ENCODE results near the gene MS4A4E.
"Not testable (repeated sequence)": the region's sequence is repeated elsewhere in the genome, so short reads cannot be mapped to it uniquely, and the experiment has no call there.

Gene MS4A4E

DNA sequence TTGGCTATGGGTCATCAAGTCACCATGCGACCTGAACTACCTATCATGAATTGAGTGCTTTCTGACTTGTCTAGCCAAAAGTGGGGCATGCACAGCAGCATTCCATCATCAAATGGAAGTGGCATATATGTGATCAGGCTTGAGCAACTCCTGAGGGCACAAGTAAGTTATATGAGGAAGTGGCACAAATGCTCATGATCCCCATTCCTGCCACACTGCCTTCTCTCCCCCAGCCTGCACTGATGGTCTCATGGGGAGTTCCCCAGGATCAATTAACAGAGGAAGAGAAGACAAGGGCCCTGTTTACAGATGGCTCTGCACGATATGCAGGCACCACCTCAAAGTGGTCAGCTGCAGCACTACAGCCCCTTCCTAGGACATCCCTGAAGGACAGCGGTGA is 21.8 kb downstream of the MS4A4E start:
- no peak for DNase-seq

DNA sequence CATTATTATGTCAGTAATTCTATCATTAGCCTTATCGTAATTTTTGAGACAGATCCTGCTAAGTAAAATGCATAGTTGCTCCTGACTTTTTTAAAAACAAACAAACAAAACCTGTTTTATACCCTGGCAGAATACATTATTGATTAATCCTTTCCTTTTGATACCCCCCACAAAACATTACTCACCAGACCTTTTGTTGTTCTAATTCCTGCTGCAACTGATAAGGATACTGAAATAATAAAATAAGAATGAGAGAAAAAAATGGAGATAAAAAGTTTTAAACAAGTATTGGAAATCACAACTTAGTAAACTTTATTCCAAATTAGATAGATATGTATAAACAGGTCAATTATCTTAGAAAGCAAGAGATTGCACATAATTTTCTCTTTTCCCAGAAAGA is 28.6 kb downstream of the MS4A4E start:
- no peak for DNase-seq

DNA sequence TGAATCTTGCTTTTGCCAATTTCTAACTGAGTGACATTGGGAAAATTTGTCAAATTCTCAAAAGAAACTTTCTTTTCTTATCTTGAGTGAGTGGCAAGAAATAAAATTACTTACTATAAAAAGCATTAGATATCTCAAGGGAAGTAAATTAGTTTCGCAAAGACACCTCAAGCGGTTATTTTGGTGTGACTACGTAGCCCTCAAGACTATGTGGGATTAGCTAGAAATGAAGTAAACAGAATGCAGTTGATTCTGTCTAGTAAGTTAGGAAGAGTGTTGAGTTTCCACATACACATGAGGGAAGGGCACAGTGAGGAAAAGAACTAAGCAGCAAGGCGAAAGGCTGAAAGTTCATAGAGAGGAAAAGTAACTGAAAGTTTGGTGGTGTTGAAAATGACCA is 31.7 kb downstream of the MS4A4E start:
- no peak for DNase-seq

DNA sequence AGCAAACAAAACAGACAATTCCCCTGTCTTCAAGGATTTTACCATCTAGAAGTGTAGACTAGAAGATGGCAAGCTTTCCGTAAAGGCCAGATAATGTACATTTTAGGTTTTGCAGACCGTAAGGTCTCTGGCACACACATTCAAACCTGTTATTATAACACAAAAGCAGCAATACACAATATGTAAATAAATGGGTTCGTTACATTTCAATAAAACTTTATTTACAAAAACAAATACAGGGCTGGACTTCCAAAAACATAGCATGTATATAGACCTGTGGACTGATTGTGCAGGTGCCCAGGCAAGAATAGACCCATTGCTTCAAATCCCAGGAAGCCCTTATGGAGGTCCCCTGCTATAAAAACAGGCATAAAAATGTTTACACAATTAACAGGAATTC is 33.0 kb downstream of the MS4A4E start:
- DNase-seq, result no peak

DNA sequence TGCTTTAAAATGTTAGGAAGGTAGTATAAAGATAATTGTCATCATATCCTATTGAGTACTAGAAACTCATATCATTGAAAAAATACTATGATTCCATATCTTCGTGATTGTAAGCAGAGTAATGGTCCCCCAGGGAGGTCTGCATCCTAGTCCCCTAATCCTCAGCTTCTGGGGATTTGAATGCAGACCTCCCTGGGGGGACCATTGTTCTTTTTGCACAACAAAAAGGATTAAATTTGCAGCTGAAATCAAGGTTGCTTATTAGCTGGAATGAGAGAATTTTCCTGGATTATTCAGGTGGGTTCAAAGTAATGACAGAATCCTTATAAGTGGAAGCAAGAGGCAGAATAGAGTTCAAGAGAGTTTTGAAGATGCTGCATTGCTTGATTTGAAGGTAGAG is 34.0 kb downstream of the MS4A4E start:
- DNase-seq, result no peak

DNA sequence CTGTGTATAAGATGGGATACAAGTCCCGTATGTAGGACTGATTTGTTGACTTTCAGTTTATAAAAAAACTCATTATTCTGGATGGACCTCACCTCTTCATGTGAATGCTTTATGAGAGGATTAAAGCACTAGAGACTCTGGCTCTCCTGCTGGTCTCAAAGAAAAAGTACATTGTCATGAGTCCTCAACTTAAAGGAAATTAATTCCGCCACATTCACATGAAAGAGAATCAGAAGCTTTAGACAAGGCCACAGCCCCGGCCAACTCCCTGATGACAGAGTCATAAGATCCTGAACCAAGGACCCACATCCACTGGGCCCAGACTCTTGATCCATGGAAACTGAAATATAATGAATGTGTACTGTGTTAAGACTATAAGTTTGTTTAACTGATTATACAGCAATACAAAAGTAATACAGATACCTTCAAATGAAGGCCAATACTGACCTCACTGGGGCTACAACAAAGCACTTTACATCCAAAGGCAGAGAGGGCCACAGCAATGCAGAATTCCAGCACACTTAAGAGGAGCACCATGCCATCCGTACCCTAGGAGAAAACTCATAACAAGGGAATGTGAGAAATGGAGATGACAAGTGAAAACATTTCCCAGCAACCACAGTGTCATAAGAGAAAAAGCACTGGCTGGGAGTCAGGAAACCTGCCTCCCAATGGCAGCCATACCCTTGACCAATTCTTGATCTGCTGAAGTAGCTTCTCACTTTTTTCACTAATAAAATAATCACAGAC is 34.6 kb downstream of the MS4A4E start:
- DNase-seq, result no peak

DNA sequence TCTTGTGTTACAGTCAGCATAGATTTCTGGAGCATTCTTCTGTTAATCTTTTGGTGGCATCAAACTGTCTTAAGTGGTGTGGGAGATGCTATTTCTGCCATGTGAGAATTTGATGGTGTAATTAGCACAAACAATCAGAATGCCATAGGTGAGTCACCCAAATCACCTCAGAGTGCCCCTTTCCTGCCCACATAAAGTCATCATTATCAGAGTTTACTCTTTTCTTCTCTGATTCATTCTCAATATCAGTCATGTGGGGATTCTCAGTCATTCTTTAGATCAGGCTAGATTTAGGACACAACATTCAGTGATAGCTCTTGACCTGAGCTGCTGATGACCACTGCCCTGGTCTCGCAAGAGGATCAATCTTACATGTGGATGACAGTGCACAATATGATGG is 36.3 kb downstream of the MS4A4E start:
- no peak for DNase-seq

DNA sequence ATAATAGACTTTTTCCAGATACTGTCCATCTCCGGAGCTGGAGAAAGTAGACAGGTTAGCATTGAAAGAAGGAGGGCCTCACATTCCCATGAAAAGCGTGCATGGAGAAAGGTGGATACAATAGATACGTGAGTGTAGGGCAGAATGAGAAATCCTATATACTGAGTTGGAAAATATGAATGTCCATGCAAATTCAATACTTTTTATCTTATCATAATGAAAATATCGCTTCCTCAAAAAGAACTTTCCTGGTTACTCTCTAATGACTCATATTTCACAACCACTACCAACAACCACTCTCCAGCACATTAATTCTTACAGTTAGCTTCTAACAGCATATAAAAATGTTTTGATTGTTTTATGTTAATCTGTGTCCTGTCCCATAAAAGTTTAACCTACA is 38.0 kb downstream of the MS4A4E start:
- no peak for DNase-seq

DNA sequence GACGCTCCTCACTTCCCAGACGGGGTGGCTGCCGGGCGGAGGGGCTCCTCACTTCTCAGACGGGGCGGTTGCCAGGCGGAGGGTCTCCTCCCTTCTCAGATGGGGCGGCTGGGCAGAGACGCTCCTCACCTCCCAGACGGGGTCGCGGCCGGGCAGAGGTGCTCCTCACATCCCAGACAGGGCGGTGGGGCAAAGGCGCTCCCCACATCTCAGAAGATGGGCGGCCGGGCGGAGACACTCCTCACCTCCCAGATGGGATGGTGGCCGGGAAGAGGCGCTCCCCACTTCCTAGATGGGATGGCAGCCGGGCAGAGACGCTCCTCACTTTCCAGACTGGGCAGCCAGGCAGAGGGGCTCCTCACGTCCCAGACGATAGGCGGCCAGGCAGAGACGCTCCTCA is 41.6 kb downstream of the MS4A4E start:
- DNase-seq, result not testable (repeated sequence)

DNA sequence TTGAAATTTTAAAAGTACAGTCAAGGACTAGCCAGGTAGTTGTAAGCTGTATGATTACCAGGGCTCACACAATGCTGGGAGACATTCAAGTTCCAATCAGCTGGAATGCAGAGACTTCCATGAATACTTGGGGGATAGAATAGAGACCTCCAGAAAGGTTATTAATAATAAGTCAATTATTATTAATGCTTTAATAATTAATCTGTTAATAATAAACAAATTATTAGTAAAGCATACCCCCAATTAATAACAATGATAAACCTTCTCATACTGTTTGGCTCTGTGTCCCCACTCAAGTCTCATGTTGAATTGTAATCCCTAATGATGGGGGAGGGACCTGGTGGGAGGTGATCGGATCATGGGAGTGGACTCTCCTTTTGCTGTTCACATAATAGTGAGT is 45.5 kb downstream of the MS4A4E start:
- DNase-seq, result no peak

DNA sequence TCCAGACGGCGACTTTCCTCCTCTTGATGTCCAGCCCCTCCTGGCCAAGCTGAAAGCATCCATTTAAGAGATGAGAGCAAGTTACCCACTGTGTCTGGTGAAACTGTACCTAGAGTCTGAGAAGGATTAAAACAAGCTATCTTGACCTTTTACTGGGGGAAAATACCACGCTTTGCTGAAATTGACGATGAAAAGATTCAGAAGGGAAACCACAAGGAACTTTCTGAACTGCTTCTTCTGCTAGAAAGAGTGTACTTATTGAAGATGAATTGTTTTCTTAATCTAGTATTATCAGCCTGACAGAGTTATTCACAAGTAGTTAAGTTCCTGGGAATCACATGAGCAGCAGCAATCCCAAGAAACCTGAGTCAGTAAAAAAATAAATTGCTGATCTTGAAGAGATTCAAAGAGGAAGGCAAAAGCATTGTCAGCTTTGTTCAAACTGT is 47.0 kb downstream of the MS4A4E start:
- no peak for DNase-seq

DNA sequence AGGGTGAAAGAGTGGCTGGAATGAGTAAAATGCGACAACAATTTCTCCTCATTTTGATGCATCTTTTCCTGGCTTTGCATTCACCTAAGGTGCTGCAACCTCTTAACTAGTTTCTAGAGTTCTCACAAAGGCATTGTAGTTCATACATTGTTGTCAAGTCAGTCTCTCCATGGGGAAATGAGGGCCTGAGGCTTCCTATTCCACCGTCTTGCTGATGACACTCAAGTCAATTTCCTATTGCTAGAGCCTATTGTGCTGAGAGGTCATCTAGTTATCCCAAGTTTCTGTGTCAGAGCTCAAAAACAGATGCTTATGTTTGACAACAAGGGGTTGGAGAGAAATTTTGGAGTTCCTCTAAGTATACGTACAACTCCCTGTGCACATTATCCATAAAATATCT is 48.4 kb downstream of the MS4A4E start:
- no peak for DNase-seq

DNA sequence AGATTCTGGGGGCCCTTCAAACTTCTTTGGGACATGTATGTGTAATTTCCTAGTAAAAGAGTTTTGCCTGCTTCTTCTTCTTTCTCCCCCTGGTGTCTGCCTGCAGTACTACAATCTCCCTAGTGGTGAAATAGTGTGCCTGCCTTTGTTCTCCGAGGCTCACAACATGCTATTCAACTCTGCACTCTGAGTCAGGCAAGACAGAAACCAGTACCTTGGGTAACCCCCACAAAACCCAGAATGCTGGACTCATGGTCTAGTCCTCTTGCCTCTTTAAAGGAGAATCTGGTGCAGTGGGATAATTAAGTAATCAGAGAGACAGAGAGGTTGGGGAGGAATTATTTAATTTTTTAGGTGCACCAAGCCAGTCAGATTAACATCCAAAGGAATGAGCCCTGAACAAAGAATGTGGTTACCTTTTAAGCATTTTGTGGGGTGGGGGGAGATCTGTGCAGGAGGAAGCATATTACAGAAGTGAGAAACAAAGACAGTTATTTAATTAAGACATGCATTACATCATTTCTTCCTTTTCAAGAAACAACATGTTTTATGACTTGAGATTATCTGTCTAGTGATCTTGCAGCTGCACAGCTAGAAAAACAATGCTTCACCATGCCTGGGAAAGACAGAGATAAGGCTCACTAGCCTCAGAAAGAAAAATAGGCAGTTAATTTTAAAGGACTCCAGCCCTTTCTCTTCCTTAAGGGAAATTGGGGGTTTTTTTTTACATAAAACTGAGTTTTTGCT is 49.1 kb downstream of the MS4A4E start:
- peak; percentile 16 for DNase-seq

DNA sequence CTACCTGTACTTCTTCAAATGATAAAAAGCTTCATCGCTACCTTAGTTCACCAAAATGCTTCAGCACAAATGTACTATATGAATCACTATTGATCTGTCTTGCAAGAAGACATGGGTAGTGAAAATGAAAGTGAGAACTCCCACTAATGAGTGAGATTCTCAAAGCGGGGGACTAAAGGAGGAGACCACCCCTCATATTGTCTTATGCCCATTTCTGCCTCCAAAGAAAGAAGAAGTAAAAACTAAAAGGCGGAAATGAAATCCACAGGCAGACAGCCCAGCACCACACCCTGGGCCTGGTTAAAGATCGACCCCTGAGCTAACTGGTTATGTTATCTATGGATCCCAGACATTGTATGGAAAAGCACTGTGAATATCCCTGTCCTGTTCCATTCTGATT is 50.4 kb downstream of the MS4A4E start:
- not testable (repeated sequence) for DNase-seq

DNA sequence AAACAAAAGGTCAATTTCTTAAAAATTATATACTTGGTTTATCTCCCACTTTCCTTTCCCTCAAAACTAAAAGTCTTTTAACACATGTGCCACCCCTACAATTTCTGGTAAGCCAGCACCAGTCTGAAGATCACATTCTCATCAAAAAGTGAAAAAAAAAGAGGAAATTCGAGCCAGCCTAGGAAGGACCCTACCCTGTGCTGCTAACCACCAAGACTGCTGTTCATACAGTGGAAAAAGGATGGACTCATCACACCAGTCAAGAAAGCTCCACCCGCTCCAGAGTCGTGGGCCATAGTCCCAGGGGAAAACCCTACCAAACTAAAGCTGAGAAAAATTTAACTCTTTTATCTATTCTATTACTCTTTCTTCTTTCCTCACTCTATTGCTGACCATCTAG is 54.5 kb downstream of the MS4A4E start:
- not testable (repeated sequence) for DNase-seq

DNA sequence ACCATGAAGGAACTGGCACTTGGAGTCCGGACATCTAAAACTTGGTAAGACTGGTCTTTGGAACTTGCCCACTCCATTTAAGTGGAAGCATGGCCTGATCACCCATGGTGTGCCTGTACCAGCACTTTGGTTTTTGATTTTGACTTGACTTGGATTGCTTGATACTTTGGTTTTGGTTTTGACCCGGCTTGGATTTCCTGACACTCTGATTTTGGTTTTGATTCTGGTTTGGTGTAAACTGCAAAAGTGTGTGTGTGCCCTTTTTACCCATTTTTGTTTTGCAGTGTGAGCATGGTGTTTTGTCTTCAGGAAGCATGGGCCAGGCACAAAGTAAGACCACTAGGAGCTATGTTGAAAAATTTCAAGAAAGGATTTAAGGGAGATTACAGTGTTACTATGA is 56.8 kb downstream of the MS4A4E start:
- not testable (repeated sequence) for DNase-seq

DNA sequence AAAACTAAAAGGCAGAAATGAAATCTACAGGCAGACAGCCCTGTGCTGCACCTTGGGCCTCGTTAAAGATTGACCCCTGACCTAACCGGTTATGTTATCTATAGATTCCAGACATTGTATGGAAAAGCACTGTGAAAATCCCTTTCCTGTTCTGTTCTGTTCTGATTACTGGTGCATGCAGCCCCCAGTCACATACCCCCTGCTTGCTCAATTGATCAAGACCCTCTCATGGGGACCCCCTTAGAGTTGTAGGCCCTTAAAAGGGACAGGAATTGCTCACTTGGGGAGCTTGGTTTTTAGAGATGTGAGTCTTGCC is 57.5 kb downstream of the MS4A4E start:
- DNase-seq, result not testable (repeated sequence)

DNA sequence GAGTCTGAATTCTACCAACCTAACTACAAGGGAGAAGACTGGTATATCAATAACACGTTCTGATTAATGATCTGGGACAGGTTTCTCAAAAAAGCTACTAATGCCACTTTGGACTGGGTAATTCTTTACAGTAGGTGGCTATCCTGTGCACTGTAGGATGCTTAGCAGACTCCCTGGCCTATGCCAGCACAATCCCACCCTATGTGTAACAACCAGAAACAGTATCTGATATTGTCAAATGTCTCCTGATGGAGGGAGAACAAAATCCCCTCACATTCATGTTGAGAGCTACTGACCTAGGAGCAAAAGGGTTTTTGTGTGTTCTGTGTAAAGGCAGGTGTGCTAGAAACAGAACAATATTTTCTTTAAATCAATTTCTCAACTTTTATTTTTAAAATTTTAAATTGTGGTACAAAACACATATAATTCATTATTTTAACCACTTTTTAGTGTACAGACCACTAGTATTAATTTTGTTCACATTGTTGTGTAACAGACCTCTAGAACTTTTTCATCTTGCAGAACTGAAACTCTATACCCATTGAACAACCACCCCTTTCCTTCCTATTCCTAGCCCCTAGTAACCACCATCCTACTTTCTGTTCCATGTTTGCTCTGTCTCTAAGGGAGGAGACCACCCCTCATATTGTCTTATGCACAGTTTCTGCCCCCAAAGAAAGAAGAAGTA is 58.0 kb downstream of the MS4A4E start:
- no peak for DNase-seq

DNA sequence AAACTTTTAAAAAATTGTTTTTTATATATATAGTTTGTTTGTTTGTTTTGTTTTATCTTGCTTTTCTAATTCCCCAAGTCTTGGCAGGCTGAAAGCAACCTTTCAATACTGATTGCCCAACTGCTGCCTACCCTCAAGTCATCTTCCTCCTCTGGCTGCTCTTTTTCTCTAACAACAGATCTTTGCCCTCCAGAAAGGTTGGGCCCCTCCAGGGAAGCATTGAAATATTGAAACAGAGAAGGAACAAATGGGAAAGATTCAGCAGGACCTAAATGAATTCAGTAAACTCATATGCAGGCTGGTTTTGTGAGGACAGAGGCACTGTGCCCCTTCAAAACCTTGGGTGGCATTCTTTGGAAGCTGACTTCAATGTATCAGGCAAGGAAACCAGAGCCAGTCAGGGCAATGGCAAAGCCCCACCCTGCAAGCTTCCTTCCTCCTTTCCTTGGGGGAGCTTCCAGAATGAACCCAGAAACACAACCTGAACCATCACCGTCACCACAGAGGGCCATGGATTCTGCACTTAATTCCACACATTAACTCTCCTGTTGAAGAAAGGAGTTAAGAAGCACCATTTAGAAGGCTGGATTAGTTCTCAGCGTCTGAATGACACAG is 59.2 kb downstream of the MS4A4E start:
- no peak for DNase-seq

DNA sequence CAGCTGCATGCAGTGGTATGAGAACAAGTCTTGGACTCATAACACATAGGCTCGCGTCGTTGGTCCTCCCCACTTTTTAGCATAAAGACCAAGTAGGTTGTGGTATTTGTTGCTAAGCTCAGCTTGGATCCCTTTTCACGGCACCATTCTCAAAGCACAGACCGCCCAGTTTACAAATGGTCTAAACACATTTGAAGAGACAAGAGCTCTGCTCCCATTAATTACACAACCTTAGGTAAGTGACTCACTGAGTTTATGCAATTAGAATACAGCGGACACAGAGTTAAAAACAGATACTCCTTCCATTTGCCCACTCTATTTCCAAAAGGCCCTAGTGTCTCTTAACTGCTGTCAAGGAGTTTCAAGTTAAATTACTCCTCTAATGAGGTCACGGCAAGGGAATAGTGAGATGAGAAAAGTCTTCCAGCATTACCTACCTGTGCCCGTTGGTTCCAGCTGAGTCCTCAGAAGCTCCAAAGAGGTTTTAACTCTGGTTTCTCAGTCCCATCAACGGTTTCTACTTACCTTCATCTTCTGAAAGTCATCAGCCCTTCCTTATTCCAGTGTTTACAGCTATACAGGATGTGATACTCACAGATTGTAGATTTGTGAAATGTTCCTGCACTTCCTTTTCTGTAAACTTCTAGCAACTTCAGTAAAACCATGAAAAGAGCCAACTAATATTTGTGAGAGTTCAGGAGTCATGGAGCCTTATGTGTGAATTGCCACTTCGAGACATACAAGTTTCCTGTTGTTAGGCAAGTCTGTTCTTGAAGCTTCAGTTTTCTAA is 60.2 kb downstream of the MS4A4E start, which contains the start of gene MS4A6A:
MS4A6A (minus strand) TSS at position 543 of the 790 bp plus-strand sequence. CDS start 1,356 bp downstream, outside the sequence.
- DNase-seq, result no peak

DNA sequence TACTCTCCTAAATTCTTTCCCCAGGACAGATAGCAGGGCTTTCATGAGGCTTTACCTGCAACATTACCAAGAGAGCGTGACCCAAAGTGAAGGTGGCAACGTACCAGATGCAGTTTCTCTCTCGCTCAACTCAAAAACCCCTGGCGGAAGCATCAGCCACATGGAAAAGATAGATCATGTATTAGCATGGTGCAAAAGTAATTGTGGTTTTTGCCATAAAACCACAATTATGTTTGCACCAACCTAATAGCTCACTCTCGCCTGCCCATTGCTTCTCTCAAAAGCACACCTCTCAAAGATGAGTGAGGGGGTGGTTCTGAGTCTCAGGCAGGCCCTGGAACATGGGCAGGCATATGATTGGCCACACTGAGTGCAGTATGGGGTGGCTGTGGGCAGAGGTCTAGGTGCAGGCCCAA is 67.1 kb downstream of the MS4A4E start:
- DNase-seq, result no peak

DNA sequence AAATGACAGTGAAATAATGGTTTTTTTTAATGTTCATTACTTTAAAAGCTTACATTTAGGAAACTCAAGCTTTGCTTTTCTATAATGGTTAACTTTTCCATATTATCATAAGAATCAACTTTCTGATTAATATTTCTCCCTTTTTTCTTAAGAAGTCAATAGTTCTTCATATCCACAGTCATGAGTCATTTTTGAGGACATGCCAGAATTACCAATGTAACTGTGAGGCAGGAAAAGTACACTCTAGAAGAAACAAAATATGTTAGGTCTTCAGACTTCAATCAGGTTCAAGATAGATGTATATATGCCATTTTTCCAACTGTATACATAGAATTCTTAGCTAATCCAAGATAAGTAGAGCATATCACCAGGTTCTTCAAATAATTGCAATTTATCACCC is 70.9 kb downstream of the MS4A4E start:
- DNase-seq, result no peak

DNA sequence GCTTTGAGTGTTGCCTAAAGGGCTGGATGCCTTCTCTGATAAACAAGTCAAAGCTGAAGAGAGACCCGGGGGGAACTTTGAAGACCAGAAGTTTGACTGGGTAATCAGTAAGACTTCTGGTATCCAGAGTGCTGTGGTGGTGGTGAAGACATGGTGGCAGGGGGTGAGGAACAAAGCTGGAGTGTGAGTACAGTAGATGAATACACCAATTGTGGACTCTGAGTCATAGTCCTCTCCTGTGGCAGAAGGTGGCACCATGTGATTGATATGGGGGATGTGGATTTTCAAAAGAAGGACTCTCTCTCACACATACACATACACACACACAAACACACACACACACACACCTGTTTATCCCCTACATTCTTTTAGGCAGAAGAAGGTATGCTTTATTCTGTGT is 72.4 kb downstream of the MS4A4E start:
- DNase-seq, result no peak
